ENCODE measurements around the gene MEGF11.

DNA sequence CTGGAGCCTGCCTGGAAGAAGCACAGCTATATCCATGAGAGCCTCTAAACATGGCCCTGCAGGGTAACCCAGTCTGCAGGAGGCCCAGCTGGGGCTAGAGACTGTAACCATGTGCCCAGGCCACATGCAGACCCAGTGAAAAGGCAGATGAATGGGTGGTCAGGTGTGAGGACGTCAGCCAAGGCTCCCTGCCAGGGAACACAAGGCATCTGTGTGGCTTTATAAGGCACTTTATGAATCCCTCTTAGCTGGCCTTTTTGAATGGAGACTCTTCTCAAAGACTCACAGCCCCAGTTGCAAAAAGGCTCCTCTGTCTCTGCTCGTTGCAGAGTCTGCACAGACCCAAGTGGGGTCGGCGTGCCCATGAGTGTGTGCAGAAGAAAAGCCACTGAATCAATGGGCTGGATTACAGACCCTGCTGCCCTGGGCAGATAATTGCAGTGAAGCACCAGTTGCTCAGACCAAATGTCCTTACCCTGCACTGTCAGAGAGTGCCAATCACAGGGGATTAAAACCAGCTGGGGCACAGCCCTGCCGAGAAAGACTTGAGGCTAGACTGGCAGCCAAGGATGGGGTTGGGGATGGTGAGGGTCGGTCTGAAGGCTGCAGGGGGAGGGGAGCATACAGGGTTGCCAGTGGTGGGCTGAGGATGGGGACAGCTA is 230.1 kb downstream of the MEGF11 start:
- no peak for TF ChIP-seq CSDC2 (CRISPR knock-in tag; IDR thresholded peaks at IDR 0.05)
- TF ChIP-seq, protein P1, sequence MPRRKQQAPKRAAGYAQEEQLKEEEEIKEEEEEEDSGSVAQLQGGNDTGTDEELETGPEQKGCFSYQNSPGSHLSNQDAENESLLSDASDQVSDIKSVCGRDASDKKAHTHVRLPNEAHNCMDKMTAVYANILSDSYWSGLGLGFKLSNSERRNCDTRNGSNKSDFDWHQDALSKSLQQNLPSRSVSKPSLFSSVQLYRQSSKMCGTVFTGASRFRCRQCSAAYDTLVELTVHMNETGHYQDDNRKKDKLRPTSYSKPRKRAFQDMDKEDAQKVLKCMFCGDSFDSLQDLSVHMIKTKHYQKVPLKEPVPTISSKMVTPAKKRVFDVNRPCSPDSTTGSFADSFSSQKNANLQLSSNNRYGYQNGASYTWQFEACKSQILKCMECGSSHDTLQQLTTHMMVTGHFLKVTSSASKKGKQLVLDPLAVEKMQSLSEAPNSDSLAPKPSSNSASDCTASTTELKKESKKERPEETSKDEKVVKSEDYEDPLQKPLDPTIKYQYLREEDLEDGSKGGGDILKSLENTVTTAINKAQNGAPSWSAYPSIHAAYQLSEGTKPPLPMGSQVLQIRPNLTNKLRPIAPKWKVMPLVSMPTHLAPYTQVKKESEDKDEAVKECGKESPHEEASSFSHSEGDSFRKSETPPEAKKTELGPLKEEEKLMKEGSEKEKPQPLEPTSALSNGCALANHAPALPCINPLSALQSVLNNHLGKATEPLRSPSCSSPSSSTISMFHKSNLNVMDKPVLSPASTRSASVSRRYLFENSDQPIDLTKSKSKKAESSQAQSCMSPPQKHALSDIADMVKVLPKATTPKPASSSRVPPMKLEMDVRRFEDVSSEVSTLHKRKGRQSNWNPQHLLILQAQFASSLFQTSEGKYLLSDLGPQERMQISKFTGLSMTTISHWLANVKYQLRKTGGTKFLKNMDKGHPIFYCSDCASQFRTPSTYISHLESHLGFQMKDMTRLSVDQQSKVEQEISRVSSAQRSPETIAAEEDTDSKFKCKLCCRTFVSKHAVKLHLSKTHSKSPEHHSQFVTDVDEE (CRISPR knock-in tag; IDR thresholded peaks at IDR 0.05), result no peak
- no peak for TF ChIP-seq ISL1 (CRISPR knock-in tag; IDR thresholded peaks at IDR 0.05)
- TF ChIP-seq ZNF565 (CRISPR knock-in tag; conservative IDR thresholded peaks at IDR 0.05; ENCODE audit: low read depth), result no peak
- TF ChIP-seq ZFP3 (CRISPR knock-in tag; IDR thresholded peaks at IDR 0.05), result no peak
- TF ChIP-seq RARB (CRISPR knock-in tag; IDR thresholded peaks at IDR 0.05), result no peak
- TF ChIP-seq, protein P2, sequence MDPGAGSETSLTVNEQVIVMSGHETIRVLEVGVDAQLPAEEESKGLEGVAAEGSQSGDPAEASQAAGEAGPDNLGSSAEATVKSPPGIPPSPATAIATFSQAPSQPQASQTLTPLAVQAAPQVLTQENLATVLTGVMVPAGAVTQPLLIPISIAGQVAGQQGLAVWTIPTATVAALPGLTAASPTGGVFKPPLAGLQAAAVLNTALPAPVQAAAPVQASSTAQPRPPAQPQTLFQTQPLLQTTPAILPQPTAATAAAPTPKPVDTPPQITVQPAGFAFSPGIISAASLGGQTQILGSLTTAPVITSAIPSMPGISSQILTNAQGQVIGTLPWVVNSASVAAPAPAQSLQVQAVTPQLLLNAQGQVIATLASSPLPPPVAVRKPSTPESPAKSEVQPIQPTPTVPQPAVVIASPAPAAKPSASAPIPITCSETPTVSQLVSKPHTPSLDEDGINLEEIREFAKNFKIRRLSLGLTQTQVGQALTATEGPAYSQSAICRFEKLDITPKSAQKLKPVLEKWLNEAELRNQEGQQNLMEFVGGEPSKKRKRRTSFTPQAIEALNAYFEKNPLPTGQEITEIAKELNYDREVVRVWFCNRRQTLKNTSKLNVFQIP (CRISPR knock-in tag; IDR thresholded peaks at IDR 0.05; ENCODE audit: borderline replicate concordance, low read depth), result no peak
- TF ChIP-seq, protein P3, sequence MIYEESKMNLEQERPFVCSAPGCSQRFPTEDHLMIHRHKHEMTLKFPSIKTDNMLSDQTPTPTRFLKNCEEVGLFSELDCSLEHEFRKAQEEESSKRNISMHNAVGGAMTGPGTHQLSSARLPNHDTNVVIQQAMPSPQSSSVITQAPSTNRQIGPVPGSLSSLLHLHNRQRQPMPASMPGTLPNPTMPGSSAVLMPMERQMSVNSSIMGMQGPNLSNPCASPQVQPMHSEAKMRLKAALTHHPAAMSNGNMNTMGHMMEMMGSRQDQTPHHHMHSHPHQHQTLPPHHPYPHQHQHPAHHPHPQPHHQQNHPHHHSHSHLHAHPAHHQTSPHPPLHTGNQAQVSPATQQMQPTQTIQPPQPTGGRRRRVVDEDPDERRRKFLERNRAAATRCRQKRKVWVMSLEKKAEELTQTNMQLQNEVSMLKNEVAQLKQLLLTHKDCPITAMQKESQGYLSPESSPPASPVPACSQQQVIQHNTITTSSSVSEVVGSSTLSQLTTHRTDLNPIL (CRISPR knock-in tag; IDR thresholded peaks at IDR 0.05; ENCODE audit: low read depth), result no peak
- TF ChIP-seq ARNTL (CRISPR knock-in tag; IDR thresholded peaks at IDR 0.05; ENCODE audit: borderline replicate concordance, low read depth), result no peak
- no peak for TF ChIP-seq ESRRG (CRISPR knock-in tag; IDR thresholded peaks at IDR 0.05)
- no peak for TF ChIP-seq ZNF70 (CRISPR knock-in tag; IDR thresholded peaks at IDR 0.05)
- no peak for TF ChIP-seq PPARA (CRISPR knock-in tag; IDR thresholded peaks at IDR 0.05; ENCODE audit: borderline replicate concordance)
